OCI-LY1 (cell line): Measurements from ENCODE around the gene CLDN15.
"Not testable (repeated sequence)": the region's sequence is repeated elsewhere in the genome, so short reads cannot be mapped to it uniquely, and the experiment has no call there.

ENCODE experiments used
- CTCF ChIP-seq: fragments of 200-600 bp; sonication (generic), shearing (Covaris generic); IDR thresholded peaks from 2 replicates; pipeline ENCODE4 v1.5.1; 2017; ENCODE audit warnings: mild to moderate bottlenecking, antibody characterized with exemption, low read length, moderate library complexity, mixed read lengths
- EZH2 ChIP-seq: fragments of 200-600 bp; sonication (generic), shearing (Covaris generic); IDR thresholded peaks from 2 replicates; pipeline ENCODE4 v1.8.0; 2017; ENCODE audit warnings: borderline replicate concordance, mixed run types, mild to moderate bottlenecking, antibody characterized with exemption, low read length, moderate library complexity, mixed read lengths

- TF ChIP-seq CTCF, EZH2: not testable (repeated sequence)
Measured at GRCh38 chr7:101253199-101253598, 15.6 kb upstream of the CLDN15 start.
